Testis (tissue), 2 donors: Measurements from ENCODE around the gene AUTS2.

Source experiments
- POLR2A ChIP-seq: fragments of 450-650 bp; IDR thresholded peaks from one replicate; pipeline ENCODE4 v1.6.1; 2017; ENCODE audit warnings: antibody characterized with exemption, mild to moderate bottlenecking, moderate library complexity
- TF ChIP-seq, protein P1 (sequence below), 3 experiments: fragments of 450-650 bp in 2 of 3; fragments of 200-600 bp in 1 of 3; sonication (generic) in 1 of 3; IDR thresholded peaks; one replicate each; pipeline ENCODE4 v1.5.1; 2016 to 2019; ENCODE audit warnings: antibody characterized with exemption in 3 of 3, mild to moderate bottlenecking in 2 of 3, moderate library complexity in 1 of 3

GRCh38 chr7:70791341-70791740 lies 1193.1 kb downstream of the AUTS2 start:
- TF ChIP-seq, protein P1, sequence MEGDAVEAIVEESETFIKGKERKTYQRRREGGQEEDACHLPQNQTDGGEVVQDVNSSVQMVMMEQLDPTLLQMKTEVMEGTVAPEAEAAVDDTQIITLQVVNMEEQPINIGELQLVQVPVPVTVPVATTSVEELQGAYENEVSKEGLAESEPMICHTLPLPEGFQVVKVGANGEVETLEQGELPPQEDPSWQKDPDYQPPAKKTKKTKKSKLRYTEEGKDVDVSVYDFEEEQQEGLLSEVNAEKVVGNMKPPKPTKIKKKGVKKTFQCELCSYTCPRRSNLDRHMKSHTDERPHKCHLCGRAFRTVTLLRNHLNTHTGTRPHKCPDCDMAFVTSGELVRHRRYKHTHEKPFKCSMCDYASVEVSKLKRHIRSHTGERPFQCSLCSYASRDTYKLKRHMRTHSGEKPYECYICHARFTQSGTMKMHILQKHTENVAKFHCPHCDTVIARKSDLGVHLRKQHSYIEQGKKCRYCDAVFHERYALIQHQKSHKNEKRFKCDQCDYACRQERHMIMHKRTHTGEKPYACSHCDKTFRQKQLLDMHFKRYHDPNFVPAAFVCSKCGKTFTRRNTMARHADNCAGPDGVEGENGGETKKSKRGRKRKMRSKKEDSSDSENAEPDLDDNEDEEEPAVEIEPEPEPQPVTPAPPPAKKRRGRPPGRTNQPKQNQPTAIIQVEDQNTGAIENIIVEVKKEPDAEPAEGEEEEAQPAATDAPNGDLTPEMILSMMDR (IDR thresholded peaks at IDR 0.05): no peak
- no peak for TF ChIP-seq POLR2A
